GM21717 (cell line): ENCODE measurements around the gene NCOR1.
A peak's percentile ranks its signal among the peaks of the same experiment; 100 is the strongest.

Source experiments
- ATAC-seq: cut with Tn5 transposase; IDR thresholded peaks from one replicate; pipeline ENCODE4 v1.9.1; 2021; ENCODE audit warnings: mild to moderate bottlenecking, moderate library complexity; ENCODE audit not compliant: unreplicated experiment

NCOR1 gene

DNA sequence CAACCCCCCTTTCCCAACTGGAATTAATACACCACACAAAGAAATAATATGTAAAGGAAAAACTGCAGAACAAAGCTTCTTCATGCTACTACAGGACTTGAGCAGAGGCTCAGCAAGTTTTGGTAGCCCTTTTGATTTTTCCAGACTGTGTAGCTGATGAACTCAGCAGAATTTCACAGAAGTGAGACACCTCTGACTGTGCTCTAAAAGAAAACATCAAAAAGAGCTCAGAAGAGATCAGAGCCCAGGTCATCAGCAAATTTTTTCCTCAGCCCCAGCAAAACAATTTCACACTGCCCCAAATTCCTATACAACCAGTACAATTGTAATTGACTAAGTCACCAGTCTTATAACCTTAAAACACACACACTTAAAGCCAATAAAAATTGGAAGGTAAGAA lies 177.7 kb downstream of the NCOR1 start:
- no peak for ATAC-seq

DNA sequence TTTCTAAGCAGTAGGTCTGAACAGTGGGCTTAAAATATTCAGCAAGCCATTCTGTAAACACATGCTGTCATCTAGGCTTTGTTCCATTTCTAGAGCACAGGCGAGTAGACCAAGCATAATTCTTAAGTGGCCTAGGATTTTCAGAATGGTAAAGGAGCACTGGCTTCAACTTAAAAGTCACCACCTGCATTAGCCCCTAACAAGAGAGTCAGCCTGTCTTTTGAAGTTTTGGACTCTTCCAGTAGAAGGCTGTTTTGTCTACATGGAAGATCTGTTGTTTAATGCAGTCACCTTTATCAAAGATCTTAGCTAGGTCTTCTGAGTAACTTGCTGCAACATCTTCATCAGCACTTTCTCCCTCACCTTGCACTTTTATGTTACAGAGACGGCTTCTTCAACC lies 179.1 kb downstream of the NCOR1 start:
- ATAC-seq: no peak

DNA sequence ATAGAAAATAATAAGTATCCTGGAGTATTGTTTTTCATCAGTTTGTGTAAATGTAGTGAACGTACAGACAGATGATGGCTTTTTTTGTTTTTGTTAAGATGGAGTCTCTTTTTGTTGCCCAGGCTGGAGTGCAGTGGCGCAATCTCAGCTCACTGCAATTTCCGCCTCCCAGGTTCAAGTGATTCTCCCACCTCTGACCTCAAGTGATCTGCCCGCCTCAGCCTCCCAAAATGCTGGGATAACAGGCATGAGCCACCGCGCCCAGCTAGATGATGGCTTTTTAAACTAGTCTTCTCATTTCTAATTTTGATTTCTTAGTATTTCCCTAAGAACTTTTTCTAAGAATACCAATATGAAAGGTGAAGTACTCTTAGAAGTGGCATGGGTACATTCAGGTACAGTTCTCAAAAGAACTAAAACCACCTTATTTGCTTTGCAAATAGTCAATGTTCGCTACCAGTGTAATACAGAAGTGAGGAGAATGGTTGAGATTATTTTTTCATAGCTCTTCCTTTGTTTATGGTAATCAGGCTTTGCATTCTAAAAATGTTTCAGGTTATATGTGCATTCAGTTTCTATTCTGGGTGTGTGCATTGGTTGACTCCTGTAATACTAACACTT lies 181.5 kb downstream of the NCOR1 start:
- ATAC-seq: no peak

DNA sequence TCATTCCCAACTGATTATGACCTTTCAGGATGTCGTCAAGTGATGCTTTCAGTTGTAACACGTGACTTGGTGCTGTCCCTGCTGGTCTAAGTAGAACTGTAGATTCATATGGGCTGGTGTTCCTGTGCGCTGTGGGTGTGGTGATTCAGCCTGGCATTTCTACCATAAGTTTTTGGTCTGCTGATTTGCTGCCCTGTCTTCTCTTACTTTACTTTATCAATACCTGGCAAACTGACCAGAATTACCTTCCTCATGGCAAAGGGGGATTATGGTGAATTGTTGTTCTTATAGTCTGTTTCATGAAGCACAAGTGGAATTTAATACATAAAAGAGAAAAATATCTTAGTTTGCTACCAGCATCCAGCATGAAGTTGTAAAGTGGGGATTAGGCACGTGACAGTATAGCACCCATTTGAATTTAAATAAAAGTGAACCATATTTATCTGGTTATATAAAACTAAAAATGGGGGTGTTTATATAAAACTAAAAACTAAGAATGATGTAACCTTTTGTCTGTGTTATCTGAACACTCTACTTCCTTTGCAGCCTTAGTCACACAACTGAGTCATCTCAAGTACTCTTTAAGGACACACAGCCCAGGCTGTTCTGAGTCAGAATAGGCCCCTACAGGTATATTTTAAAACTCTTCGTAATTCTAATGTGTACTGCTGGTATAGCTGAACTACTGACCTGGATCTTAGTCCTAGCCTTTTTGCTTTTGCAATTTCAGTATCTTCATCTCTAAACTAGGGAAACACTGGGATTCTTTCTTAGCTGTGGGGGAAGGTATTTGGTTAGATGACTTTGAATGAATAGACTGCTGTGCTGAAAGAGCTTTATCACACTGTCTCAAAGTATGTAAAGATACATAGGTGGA lies 187.4 kb downstream of the NCOR1 start:
- peak; percentile 85 for ATAC-seq

DNA sequence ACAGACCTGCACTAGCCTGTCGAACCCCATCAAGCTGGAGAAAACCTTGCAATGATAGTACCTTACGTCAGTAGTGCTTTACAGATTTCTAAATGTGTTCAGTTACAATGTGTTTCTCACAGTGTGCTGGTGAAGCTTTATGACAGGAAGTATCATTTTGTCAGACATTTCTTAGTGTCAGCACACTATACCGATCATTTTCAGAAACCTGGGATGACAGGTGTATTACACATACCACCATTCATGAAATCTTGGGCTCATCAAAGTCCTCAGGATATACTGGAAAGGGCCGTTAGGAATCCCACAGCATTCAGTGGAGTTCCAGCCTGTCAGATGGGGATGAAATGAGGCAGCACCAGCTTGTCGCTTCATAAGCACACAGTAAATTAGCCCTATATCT lies 188.4 kb downstream of the NCOR1 start:
- no peak for ATAC-seq

DNA sequence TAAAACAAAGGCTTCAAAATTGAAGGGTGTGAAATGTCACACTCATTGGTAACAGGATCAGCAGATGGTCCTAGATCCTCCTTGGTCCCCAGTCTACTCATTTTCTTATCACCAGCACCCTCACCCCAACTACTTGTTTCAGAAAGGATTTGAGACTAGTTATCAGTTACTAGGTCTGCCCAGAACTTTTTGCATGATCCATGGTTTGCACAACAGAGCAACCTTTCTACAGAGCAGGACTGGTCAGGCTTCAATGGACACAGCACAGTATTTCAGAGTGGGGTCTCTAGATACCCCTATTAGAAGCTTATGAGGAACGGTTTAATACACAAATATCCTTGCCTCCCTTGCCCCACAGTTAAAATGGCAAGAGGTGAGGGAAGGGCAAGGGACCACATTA lies 190.1 kb downstream of the NCOR1 start:
- no peak for ATAC-seq

DNA sequence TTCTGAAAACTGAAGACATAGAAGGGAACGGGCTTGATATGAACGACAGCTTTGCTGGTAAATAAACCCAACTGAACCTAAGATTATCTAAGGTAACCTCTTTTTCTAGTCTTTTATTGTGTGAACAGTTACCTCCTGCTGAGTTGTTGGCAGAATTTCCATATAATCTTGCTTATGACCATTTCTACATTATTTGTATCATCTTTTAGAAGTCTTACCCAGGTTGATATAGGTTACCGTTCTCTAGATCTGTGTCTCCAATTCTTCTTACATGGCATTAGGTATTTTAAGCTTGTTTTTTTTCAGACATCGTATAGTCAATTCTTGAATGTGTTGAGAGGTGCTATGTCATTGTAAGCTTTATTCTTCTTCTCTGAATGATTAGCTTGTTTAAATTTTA lies 191.5 kb downstream of the NCOR1 start:
- ATAC-seq: no peak

DNA sequence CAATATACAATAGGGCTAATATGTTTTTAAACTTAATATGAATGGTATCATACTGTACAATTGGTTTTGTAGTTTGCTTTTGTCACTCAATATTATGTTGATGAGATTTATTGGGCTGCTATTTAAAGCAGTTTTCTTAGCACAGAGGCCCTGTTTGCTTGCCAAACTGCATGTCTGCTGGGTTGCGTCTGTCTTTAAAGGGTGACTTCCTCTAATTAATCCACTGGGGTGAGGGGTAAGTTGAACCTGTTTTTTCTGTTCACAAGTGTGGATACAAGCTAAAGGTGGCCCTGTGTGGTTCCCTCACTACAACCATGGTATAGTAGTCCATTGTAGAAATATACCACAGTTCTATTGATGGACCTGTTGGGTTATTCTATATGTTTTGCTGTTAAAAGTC lies 196.0 kb downstream of the NCOR1 start:
- no peak for ATAC-seq

DNA sequence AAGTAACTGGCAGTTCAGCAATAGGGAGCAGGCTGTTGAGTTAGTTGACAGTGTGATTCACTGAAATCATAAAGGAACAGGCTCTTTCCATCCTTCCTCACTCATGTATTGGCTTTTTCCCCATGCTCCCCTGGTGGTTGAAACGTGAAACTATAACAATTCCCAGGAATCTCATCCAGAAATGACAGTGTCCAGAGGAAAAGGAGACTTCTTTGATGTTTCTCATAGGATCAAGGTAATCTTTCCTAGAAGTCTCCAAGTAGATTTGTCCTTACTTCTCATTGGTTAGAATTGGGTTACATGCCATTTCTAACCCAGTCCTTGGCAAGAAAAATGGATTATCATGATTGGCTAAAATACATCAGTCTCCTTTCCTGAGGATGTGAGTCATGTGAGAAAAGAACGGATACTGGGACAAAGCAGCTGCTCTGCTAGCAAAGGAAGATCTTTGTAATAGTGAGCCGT lies 201.4 kb downstream of the NCOR1 start:
- no peak for ATAC-seq

DNA sequence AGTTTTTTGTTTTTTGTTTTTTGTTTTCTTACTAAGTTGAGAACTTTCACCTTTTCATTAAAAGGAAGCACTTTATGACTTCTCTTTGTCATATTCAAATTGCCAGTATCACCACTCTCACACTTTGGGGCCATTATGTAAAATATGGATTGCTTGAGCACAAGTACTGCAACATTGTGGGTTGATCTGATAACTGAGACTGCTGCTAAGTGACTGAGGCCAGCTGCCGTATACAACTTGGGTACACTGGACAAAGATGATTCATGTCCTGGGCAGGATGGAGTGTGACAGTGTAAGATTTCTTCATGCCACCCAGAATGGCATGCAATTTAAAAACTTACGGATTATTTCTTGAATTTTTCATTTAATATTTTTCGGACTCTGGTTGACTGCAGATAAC lies 207.9 kb downstream of the NCOR1 start:
- ATAC-seq: no peak

DNA sequence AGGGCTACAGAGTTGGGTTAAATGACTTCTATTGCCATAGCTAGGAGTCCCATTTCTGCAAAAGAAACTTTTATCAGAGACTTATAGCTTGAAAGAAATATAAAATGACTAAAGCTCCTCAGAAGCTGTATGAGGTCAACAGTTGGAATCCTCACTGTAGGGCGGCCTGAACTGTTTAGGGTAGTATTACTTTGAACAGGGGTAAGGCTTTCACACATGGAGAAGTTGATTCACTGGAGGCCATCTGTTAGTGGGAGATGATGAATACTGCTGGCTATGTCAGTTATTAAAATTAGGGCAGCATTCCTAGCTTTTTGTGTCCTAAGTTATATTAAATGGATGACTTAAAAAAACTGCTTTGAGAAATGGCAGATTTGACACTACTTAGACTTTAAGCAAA lies 209.7 kb downstream of the NCOR1 start:
- ATAC-seq: no peak

DNA sequence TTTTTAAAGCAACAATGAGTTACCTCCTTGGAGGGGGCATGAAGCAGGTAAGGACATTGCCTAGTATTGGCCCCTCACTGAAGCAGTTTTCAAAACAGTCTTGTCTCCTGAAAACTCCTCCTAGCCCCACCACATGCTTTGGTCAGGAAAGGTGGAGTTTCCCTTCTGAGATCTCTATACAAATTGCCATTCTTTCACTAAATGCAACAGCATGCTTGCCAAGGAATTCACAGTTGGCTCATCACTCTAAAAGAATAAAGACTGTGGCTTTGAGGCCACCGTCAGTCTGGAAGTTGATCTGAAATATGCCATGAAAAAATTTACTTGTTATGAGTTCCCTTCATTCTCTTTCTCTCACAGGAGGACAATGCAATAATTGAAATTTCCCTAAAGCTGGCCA lies 211.5 kb downstream of the NCOR1 start:
- ATAC-seq: no peak

DNA sequence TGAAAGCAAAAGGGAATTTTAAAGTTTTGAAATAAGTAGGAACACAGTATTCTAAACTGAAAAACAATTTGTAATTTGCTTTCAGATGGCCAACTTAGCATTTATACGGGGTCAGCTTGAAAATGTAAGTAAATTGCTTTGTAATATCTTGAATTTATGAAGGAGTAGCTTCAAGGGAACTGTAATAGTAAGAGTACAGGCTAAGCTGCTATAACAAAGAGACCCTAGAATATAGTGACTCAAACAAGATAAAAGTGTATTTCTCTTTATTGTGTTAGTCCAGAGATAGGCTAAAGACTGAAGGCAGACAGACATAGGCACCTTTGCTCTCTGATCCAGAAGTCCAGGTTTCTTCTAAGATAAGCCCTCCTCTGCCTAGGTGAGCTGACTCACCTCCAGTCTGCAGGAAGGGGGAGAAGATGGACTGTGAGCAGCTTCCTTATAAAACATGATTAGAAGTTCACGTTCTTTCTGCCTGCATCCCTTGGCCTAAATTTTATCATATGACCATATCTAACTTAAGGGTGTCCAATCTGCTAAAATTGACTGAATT lies 212.6 kb downstream of the NCOR1 start:
- ATAC-seq: no peak

DNA sequence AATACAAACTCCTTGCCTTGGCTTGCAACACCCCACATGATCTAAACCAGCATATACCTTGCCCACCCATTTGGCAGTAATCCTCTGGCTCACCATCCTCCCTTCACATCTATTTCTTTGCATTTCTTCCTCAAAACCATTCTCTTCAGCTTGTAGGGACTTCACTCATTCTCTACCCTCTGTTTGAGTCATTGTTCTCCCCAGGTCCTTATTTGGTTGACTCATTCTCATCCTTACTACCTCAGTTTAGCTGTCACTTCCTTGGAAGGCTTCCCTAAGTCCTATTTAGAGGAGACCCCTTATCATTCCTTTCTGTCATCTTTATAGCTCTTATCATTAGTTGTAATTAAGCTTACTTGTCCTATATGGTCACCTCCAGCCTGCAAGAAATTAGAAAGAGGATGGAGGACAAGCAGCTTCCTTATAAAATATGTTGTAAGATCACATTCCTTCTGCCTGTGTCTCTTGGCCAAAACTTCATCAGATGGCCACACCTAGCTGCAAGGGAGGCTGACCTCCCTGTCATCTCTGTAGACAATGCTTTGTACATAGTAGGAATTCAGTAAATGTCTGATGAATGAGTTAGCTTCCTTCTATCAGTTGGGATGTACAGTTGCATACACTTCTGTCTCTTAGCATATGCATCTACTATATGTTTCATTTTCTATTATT lies 214.0 kb downstream of the NCOR1 start:
- ATAC-seq: no peak

DNA sequence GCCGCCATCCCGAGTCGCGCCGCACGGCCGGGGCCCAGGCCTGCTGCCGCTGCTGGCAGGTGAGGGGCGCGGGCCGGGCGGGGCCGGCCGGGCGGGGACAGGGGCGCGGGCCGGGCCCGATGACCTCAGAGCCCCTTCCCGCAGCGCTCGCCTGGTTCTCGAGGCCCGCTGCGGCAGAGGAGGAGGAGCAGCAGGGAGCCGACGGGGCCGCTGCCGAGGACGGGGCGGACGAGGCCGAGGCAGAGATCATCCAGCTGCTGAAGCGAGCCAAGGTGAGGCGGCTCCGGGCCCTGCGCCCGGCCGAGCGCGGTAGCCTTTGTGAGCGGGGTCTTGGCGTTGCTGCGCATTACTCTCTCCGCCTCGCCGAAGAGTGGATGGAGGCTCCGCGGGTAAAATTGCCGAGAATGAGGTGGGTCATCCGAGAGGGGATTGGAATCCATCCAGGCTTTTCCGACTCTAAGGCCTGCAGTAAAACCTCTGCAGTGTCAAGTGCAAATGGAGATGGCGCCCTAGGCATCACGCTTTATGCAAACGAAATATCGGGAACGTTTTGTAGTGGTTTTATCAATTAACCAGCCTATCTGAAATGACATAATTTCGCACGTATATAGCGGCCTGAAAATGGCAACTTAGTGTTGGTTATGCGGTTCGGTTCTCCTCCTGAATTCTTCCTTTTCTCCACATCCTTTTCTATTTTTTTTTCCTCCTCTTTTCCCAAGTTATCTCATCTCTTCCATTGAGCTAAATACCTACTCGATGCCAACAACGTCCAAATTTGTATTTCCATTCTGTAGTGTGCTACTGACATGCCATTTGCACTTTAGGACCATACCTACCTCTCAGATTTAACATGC lies 215.1 kb downstream of the NCOR1 start:
- ATAC-seq: peak; percentile 35

DNA sequence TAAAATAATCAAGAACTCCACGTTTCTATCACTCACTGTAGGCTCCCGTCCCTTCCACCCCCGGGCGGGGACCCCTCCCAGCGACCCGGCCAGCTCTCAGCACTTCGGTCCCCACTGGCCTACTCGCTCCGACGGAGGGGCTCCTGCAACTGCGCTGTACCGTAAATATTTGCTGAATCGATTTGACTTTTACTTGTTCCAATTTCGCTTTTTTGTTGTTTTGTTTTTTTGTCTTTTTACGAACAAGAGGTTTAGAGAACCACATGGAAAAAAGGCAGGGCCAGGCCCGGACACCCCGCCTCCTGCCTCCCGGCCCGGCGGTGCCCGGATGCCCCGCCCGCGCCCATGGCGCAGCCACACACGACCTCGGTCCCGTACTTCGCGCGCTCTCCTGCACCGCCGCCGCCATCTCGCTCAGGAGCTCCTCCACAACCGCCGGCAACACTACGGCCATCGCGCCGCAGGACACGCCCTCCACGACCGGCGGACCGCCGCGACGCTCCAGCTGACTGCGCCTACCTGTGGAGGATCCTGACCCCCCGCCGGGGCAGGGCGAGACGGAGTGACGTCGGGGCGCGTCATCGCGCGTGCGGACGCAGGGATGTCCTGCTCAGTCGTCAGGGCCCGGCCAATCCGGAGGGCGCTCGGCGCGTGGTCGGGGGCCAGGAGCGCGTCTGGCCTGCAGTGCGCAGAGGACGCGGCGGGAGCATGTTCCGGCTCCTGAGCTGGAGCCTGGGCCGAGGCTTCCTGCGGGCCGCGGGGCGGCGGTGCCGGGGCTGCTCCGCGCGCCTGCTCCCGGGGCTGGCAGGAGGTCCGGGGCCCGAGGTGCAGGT lies 216.0 kb downstream of the NCOR1 start, which contains the start of the genes TTC19 and ZSWIM7:
TTC19 (plus strand) TSS at position 684 of the 833 bp plus-strand sequence; CDS start at position 709, 25 bp downstream.
ZSWIM7 (minus strand) TSS at position 564 of the 833 bp plus-strand sequence; CDS start at position 454, 110 bp downstream.
- peak; percentile 95 for ATAC-seq

DNA sequence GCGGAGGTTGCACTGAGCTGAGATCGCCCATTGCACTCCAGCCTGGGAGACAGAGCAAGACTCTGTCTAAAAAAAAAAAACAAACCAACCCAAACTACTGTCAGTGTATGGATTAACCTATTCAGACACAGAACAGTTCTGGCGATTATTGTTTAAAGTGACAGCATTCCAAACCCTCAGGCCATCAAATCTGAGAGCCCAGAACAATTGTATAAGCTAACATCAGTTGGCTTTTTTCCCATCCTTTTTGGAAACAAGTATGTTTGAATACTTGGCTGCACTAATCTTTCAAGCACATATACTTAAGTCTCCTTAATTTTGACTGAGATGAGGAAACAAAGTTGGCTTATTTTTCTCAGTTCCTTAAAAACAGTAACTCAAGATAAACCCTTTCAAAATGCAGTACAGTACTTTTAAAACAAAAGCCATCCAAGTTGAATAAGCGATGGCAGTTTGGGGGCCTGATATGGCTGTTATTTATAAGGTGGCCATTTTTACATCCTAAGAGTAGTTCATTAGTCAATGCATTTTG lies 217.2 kb downstream of the NCOR1 start:
- no peak for ATAC-seq

DNA sequence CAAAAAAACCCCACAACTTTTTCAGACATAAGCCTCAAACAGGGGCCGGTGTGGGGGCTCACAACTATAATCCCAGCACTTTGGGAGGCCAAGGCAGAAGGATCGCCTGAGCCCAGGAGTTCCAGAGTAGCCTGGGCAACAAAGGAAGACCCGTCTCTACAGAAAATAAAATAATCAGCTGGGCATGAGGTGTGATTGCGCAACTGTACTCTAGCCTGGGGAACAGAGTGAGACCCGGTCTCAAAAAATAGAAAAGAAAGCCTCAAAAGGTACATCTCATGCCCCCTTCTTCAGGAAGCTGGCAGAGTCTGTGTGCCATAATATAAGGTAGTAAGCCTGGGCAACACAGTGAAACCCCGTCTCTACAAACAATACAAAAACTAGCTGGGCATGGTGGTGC lies 219.0 kb downstream of the NCOR1 start:
- ATAC-seq: no peak
